ENCODE data around the gene RASL11B. TPM values are rescaled to one million over a fixed set of nuclear protein-coding genes. Genes with fewer than 3 reads are reported as not detected.

Gene RASL11B
- total and polyA plus RNA-seq, 2 of the 13 experiments (the other 11 are each of a cell fraction or from before 2014, with no cell fraction given): 0.07 to 0.20 TPM

GRCh38 chr4:52912608-52913007 lies 50.5 kb downstream of the RASL11B start:
- POLR2A ChIA-PET: no interaction called here
- Histone ChIP-seq H3K27me3 (ENCODE audit: control insufficient read depth in 1 of 2, insufficient read depth in 2 of 2, low read length in 2 of 2) (no peaks in the 10 kb centered on the region), H4K20me1 (ENCODE audit: insufficient read depth, low read length) (no peaks in the 10 kb centered on the region), H3K9me3 (ENCODE audit: low read length) (no peaks in the 10 kb centered on the region), H3K27ac (ENCODE audit: extremely low read length, insufficient read depth, low read length) (no peak overlapping the region), H3K4me2 (ENCODE audit: low read depth, low read length) (no peak overlapping the region), H3K36me3 (replicated peaks in 1 of 2; ENCODE audit: control insufficient read depth in 1 of 2, insufficient read depth in 2 of 2, low read length in 2 of 2) (no peaks in the 10 kb centered on the region), H2AFZ (ENCODE audit: low read length) (no peak overlapping the region), H3K4me1 (ENCODE audit: insufficient read depth, low read length) (peaks cover 33% of the 10 kb centered on the region), H3K79me2 (ENCODE audit: insufficient read depth, low read length) (no peaks in the 10 kb centered on the region), H3K9ac (ENCODE audit: insufficient read depth, low read depth, low read length) (no peak overlapping the region), H3K4me3 (replicated peaks in 1 of 3; ENCODE audit: insufficient read depth in 1 of 3, low read depth in 2 of 3, low read length in 3 of 3) (no peak overlapping the region)
- DNase-seq (ENCODE audit: low spot score) (no peak), ATAC-seq (no peak), FAIRE-seq (no peak)
- 97% methylated on average over 2 of the region's 2 CpGs for WGBS (ENCODE audit: low lambda C conversion rate)
- in situ Hi-C loops (cut with HindIII; ENCODE audit: extremely low pct_ligation_motif_present, low pct_unique_long_range_greater_than_20kb) (no loop called here), intact Hi-C loops (cut with micrococcal nuclease; ENCODE audit: unreplicated experiment) (loop anchor here (2.0 kb wide), 1 partner anchor 70 kb away; no protein-coding TSS in a partner anchor)
- CTCF ChIA-PET (ENCODE audit: low intra/inter-chr PET ratio, low total read pairs): no interaction called here
- TF ChIP-seq SNRNP70 (IDR thresholded peaks at IDR 0.05; ENCODE audit: low read depth, low read length) (no peak), ARHGAP35 (CRISPR knock-in tag; IDR thresholded peaks at IDR 0.05; ENCODE audit: borderline replicate concordance) (no peak), ZFP36L1 (CRISPR knock-in tag; IDR thresholded peaks at IDR 0.05) (no peak), ZNF615 (CRISPR knock-in tag; IDR thresholded peaks at IDR 0.05; ENCODE audit: borderline replicate concordance) (no peak), PRMT3 (CRISPR knock-in tag; IDR thresholded peaks at IDR 0.05; ENCODE audit: borderline replicate concordance, low read depth) (no peak), NR2F2 (IDR thresholded peaks at IDR 0.05; ENCODE audit: borderline replicate concordance, low read depth) (no peak), ZNF775 (CRISPR knock-in tag; IDR thresholded peaks at IDR 0.05; ENCODE audit: borderline replicate concordance) (no peak), ZNF382 (CRISPR knock-in tag; IDR thresholded peaks at IDR 0.05; ENCODE audit: borderline replicate concordance) (no peak), ASH2L (IDR thresholded peaks at IDR 0.05; ENCODE audit: insufficient read length, low read depth, low read length) (no peak), RBM22 (optimal IDR thresholded peaks at IDR 0.05; ENCODE audit: low read length) (no peak), ZNF362 (CRISPR knock-in tag; IDR thresholded peaks at IDR 0.05; ENCODE audit: borderline replicate concordance) (no peak), ZBTB44 (CRISPR knock-in tag; IDR thresholded peaks at IDR 0.05) (no peak), ZBTB7A (CRISPR knock-in tag; IDR thresholded peaks at IDR 0.05) (no peak), BCLAF1 (IDR thresholded peaks at IDR 0.05) (no peak), CBX1 (IDR thresholded peaks at IDR 0.05; ENCODE audit: low read depth) (no peak), MYC (CRISPR knock-in tag; IDR thresholded peaks at IDR 0.05; ENCODE audit: borderline replicate concordance) (no peak), MBD4 (IDR thresholded peaks at IDR 0.05; ENCODE audit: borderline replicate concordance, low read length) (no peak), ZNF878 (CRISPR knock-in tag; IDR thresholded peaks at IDR 0.05) (no peak)
- BruUV-seq (replicated peaks): no TSS peak

Measured in HepG2 (cell line).